RWPE1 (cell line): ENCODE results near the gene KIDINS220.
A peak's percentile ranks its signal among the peaks of the same experiment; 100 is the strongest.

Source experiments
- CTCF ChIA-PET: fragments of 350-600 bp; sonication (Branson Sonifier 250); formaldehyde crosslinking; extraction: SDS; loops from one replicate; lab custom pipeline; 2021; lab: Yijun Ruan, JAX
- POLR2A ChIA-PET: fragments of 400-600 bp; formaldehyde crosslinking; extraction: SDS; loops from one replicate; lab custom pipeline; 2020; ENCODE audit warnings: antibody characterized with exemption; ENCODE audit not compliant: low non-redundant PET; lab: Yijun Ruan, JAX
- DNase-seq: peaks from one replicate; pipeline ENCODE4 v3.0.0; 2012; ENCODE audit warnings: low spot score
- H3K27ac ChIP-seq: fragments of 450-650 bp; 2 replicates; pipeline ENCODE4 v1.5.1; 2017
- CTCF ChIP-seq: fragments of 450-650 bp; conservative IDR thresholded peaks from 2 replicates; pipeline ENCODE4 v1.5.1; 2017; ENCODE audit warnings: low read depth, mild to moderate bottlenecking

The KIDINS220 gene

DNA sequence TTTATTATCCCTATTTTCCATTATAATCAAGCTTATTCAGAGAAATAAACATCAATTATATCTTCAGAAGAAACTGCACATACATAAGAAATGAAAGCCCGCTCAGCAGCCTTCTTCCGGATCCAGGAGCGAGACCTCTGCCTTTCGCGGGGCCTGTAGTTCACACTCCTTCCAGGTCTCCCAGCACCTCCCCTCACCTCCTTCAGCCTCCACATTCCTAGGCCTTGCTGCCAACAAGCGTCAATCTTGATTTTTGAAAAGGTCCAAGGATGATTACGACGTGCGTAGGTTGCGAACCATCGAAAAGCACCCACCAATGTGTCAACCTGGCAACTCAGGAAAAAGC lies 355 bp upstream of the KIDINS220 start:
- ChIA-PET CTCF (no interaction called here), POLR2A (no interaction called here)
- DNase-seq: no peak
- peak overlapping the region; percentile 67 for H3K27ac ChIP-seq
- no peak for TF ChIP-seq CTCF

GRCh38 chr2:8835279-8835678 lies 2.1 kb downstream of the KIDINS220 start:
- DNase-seq: no peak
- ChIA-PET POLR2A (no interaction called here), CTCF (no interaction called here)
- TF ChIP-seq CTCF: no peak
- H3K27ac ChIP-seq: no peak overlapping the region

DNA sequence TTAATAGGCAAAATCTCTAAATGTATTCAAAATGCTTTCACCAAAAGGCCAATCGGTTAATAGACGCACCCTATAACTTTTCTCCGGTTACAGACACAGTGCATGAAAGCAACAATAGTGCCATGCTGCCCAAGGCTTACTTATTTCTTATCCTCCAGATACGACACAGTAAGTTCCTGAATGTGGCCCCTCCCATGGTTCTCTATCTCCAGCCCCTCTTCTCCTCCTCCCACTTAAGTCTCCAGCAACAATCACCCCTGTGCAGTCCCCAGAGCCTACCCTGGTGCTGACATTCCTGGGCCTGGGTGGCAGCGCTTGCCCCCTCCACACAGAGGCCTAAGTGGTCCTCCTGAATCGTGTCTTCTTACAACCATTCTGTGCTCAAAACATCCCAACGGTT lies 3.6 kb downstream of the KIDINS220 start:
- CTCF ChIA-PET: no interaction called here
- no peak for DNase-seq
- TF ChIP-seq CTCF: no peak
- POLR2A ChIA-PET: interaction anchor here (0.6 kb wide), 1 partner anchor 18 kb away, joined by 3 read pairs; no protein-coding TSS in a partner anchor
- H3K27ac ChIP-seq: no peak overlapping the region

DNA sequence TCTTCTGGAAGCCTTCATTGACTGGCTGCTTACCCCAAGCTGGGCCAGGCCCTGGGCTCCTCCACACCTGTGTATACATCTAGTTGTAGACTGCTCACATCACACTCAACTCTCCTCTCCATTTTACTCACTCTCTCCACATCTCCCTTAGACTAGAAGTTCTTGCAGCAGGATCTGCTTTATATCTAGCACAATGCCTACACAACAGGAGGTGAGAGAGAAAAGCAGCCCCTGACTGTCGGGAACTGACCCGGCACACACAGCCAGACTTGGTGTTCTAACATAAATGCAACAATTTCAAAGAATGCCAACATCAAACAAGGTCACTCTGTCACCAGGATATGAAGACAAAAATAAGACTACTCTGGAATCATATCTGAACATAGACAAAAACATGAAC lies 5.9 kb downstream of the KIDINS220 start:
- DNase-seq: no peak
- H3K27ac ChIP-seq: no peak overlapping the region
- ChIA-PET CTCF (no interaction called here), POLR2A (no interaction called here)
- no peak for TF ChIP-seq CTCF

DNA sequence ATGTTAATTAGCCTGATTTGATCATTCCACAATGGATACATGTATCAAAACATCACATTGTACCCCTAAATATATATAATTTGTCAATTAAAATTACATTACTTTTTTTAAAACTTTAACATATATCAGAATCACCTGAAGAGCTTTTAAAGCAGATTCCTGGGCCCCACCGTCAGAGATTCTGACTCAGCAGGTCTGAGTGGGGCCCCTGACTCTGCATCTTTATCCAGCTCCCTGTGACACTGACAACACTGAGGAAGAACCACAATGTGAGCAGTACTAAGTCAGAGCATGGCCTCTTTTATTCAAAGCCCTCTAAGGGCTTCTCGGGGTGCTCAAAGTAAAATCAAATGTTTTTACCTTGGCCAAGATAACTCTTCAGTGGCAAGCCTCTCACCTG lies 9.7 kb downstream of the KIDINS220 start:
- ChIA-PET POLR2A (no interaction called here), CTCF (no interaction called here)
- no peak for TF ChIP-seq CTCF
- H3K27ac ChIP-seq: no peak overlapping the region
- DNase-seq: no peak

DNA sequence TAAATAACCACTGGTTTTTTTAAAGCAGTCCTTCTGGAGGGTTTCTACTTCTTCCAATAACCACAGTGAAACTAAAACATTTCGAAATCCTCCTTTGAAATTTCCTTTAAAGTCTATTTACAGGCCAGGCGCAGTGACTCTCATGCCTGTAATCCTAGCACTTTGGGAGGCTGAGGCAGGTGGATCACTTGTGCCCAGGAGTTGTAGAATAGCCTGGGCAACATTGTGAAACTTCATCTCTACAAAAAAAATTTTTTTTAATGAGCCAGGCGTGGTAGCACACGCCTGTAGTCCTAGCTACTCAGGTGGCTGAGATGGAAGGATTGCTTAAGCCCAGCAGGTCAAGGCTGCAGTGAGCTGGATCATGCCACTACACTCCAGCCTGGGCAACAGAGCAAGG lies 15.2 kb downstream of the KIDINS220 start:
- ChIA-PET POLR2A (no interaction called here), CTCF (no interaction called here)
- peak overlapping the region; percentile 53; the same call in 1 of the 2 replicates for H3K27ac ChIP-seq
- TF ChIP-seq CTCF: no peak
- DNase-seq: no peak
